ENCODE measurements around the gene TCF25.
"Not testable (repeated sequence)": the region's sequence is repeated elsewhere in the genome, so short reads cannot be mapped to it uniquely, and the experiment has no call there.

Gene TCF25

DNA sequence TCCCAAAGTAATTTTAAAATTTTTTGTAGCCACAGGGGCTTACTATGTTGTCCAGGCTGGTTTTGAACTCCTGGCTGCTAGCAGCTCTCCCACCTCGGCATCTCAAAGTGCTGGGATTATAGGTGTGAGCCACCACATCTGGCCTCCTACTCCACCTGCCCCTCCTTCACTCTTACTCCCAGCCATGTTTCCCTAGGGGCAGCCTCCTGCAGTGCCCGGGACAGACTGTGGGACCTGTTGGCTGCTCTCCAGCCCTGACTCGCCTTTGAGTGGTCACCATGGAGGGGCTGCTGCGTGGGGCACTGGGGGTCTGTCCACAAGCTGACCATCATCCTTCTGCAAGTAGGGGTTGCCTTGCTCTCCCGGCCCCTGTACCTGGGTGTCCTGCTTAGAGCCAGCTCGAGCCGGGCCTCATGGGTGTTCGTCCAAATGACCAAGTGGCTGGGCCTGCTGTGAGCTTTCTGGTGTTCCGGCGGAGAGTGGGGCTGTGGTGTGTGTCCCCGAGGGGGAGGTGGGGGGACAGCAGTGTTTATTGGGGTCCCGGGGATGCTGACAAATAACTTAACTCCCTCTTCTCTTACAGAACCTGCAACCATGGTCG is 28.6 kb upstream of the TCF25 start:
- no peak for DNase-seq (ENCODE audit: low read depth)

DNA sequence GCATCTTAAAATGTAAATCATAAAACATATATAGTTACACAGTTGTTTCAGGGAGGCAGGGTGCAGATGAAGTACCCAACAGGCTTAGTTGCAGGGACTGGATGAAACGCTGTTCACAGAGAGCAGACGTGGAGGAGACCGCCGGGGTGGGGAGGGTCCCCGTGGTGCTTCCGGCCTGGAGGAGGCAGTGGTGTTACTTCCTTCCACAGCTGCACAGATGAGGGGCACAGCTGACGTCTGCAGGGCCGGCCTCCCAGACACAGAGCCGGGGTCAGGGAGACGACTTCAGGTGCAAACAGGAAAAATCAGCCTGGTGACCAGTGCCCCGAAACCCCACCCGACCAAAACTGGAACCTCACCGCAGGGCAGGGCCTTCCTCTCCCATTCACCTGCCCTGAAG is 28.0 kb upstream of the TCF25 start:
- DNase-seq (ENCODE audit: low read depth) = no peak

DNA sequence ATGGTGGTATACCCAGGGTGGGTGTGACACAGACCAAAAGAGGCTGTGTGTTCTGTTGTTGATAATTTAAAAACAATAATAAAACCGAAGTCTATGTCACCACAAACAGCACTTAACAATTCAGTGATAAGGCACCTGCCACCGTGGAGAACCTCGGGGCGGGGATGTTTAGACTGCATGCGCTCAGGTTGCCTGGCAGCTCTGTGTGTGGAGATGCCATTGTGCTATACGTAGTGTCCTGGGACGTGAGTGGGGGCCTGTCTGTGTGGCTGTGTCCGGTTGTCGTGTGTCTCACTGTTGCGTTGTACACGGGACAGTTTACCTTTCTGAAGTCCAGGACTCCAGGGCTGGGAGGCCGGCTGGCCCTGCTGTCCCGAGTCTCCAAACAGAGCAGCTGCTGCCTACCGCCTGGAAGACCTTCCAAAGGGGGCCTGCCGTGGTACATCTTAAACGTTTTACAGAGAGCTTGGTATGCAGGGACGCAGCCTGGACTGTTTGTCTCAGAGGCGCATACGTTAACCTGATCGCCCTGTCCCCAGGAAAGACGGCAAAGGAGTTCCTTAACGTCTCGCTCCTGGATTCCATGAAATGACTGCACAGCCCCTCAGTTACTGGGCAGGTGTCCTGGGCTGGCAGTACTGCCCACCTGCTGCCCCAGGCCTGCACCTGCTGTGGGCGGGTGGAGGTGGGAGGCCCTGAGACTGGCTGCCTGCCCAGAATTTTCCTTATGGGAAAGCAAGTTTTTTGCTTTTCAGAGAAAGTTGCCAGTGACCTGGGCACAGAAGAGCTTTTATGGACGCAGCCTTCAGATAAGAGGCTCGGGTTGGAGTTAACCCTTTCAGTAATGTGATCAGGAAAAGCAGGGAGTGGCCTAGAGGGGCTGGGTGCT is 26.1 kb upstream of the TCF25 start:
- no peak for DNase-seq (ENCODE audit: low read depth)

DNA sequence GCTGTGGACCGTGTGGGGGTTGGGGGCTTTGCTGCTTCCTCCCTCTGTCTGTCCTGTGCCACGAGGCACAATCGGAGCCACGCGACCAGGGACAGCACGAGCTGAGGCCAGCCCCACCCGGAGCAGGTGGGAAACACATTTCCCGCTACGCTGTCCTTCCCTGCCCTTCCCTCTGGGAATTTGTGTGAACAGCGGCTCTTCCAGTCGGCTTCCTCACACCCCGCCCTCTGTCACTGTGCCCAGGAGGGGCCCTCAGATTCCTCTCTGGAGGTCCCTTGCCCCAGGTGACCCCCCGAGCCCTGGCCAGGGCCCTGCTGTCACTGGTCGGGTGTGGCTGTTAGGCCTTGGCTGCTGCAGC is 25.5 kb upstream of the TCF25 start:
- DNase-seq (ENCODE audit: low read depth) = no peak

DNA sequence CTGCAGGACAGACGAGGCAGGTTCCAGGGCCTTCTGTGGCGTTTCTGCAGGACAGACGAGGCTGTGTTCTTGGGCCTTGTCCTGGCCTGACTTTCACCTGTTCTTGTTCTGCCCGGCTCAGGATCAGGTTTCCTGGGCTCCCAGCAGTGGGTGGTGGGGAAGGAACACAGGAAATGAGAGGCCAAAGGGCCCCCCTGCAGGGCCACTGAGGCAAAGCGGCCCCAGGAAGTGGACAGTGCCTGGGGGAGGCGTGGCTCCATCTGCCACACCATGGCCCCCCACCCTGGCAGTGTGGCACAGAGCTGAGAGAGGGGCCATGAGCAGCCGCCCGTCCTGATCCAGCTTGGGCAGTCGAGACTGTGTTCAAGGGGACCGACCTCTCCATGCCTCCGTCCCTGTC is 24.4 kb upstream of the TCF25 start:
- no peak for DNase-seq (ENCODE audit: low read depth)

DNA sequence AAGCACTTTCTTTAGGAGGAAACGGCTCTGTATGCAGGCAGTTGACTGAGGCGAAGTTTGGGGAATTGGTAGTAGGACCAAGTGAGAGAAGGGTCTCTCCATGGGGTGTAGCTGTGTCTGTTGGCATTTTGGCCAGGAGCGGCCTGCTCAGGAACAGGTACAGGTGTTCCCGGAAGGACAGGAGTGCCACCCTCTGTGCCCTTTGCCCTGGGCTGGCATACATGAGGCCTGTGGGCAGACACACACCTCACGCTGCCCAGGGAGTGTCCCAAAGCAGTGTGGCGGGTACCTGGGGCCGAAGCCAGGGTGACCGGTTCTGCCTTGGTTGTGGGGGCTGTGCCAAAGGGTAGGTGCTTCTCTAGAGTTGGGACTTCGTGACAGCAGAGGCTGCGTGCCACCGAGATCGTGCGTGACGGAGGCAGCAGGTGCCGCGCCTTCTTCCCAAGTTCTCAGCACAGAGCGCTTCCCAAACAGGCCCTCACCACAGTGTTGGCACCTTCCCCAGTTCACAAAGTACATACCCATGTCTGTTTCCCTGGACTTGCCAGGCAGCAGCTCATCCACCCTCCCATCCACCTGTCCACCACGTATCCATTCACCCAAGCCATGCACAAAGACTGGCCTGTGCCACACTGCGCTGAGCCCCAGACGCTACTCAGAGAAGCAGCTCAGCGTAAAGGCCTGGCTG is 19.9 kb upstream of the TCF25 start:
- no peak for DNase-seq (ENCODE audit: low read depth)

DNA sequence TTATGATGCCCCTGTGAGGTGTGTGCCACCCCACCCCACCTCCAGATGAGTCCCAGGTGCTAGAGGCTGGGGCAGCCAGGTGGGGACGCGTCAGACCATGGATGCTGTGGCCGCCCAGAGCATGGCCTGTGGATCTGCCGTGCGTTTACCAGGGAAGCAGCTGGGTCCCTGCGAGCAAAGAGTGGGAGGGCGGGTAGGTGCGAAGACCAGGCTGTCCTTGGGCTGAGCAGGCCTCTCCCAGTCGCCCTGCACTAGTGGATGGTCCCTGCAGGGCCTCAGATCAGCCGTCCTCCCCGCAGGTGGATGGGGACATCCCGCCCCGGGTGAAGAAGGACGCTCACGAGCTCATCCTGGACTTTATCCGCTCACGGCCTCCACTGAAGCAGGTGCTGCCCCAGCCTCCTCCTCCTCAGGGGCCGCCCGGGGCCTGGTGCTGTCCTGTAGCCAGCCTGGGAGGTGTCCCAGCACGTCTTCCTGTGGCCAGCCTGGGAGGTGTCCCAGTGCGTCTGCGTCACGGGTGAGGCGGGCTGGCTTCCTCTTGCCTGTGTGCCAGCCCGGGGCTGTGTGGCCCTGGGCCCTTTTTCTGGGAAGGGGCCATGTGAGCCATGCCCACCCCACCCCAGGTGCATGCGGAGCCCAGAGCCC is 18.0 kb upstream of the TCF25 start:
- DNase-seq (ENCODE audit: low read depth) = no peak

DNA sequence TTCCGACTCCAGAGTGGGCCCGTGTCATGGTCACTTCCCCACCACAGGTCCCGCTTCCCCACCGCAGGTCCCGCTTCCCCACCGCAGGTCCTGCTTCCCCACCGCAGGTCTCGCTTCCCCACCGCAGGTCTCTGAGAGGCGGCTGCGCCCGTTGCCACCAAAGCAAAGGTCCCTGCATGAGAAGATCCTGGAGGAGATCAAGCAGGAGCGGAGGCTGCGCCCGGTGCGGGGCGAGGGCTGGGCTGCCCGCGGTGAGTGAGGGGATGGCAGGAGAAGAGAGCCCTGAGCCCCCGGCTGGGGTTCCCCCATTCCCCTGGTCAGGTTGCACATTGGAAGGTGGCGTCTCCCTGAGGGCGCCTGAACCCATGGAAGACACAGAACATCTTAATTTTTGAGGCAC is 17.4 kb upstream of the TCF25 start:
- DNase-seq (ENCODE audit: low read depth) = no peak

DNA sequence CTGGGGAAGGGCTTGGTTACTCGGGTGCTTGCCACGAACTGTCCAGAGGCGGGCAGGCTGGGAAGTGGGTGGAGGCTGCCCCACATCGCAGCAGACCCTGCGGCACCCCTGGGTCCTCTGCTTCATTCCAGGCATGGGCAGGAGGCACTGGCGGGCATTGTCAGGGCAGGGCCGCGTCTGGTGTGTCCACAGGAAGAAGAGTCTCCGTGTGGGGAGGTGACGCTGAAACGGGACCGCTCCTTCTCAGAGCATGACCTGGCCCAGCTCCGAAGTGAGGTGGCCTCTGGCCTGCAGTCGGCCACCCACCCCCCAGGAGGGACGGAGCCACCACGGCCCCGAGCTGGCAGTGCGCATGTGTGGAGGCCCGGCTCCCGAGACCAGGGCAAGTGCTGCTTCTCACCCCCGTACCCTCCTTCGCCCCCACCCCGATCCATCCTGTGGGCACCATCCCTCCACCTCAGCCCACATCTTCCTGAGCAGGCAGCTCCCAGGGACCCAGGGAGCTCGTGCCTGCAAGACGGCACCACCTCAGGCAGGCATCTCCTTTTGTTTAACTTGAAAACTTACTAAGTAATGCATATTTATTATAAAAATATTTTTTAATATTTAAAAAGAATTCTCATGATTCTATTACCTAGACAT is 14.3 kb upstream of the TCF25 start:
- no peak for DNase-seq (ENCODE audit: low read depth)

DNA sequence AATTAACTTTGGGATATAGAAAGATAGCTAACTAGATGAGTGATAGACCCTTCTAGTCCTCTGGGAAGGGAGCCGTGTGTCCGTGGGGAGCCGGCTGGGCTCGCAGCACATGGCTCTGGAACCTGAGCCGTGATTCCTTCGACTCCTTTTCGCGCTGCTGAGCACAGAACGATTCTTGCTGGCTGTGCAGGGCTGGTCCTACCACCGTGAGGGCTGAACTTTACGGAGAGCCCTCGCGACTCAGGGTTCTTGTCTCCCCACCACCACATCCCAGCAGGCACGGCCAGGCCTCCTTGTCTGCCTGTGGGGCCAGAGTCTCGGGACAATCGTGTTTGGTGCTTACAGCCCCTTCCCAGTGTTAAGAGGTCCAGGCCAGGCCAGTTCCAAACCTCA is 13.8 kb upstream of the TCF25 start:
- DNase-seq (ENCODE audit: low read depth) = no peak

DNA sequence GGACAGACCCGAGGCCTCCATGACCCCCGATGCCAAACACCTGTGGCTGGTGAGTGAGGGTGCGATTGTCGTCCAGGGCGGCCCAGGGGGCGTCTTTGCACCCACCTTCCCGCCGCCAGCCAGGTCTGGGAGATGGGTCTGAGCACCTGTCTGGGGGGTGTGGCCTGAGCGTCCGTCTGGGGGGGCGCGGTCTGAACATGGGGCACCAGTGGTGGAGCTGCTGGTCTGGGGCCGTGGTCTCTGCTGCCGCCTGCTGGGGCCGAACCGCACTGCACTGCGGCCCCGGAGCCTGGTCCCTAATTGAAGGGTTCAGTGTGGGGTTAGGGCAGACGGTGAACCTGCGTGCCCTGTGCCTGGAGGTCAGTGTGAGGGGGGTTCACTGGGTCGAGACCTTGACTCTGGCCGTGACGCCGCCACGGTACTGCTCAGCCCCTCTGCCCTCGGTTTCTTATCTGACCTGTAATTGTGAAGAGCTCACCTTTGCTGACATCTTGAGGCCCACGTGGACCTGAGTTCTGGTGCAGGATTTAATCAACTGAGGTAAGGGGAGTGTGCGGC is 12.6 kb upstream of the TCF25 start:
- peak; percentile 77 for DNase-seq (ENCODE audit: low read depth)

DNA sequence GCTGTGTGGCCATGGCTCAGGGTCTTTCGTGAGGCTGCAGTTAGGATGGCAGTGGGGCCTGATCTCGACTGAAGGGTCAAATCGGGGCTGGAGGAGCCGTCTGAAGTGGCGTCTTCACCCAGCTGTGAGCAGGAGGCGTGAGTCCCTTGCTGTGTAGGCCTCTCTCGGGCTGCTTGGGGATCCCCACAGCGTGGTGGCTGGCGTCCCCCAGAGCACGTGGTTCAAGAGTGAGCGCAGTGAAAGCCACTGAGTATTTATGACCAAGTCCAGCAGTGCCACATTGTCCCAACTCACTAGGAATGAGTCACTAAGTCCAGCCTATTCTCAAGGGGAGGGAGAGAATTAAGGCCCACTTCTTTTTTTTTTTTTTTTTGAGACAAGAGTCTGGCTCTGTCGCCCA is 11.7 kb upstream of the TCF25 start:
- DNase-seq (ENCODE audit: low read depth) = no peak

DNA sequence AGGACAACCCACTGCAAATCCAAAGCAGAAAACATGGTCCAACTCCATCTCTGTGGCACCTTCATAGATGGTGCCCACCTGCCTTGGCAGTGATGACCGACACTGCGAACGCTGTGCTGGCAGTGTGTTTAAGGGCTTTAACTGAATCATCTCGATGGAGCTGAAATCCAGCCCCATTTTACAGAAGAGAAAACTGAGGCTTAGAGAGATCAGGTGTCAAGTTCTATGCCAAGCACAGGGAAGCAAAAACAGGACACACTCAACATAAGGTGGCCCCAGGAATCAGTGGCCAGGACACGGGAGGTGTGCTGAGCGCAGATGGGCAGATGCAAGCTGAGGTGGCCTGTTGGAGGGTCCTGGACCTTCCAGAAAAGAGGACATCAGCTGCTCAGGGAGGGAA is 10.7 kb upstream of the TCF25 start:
- DNase-seq (ENCODE audit: low read depth) = no peak

DNA sequence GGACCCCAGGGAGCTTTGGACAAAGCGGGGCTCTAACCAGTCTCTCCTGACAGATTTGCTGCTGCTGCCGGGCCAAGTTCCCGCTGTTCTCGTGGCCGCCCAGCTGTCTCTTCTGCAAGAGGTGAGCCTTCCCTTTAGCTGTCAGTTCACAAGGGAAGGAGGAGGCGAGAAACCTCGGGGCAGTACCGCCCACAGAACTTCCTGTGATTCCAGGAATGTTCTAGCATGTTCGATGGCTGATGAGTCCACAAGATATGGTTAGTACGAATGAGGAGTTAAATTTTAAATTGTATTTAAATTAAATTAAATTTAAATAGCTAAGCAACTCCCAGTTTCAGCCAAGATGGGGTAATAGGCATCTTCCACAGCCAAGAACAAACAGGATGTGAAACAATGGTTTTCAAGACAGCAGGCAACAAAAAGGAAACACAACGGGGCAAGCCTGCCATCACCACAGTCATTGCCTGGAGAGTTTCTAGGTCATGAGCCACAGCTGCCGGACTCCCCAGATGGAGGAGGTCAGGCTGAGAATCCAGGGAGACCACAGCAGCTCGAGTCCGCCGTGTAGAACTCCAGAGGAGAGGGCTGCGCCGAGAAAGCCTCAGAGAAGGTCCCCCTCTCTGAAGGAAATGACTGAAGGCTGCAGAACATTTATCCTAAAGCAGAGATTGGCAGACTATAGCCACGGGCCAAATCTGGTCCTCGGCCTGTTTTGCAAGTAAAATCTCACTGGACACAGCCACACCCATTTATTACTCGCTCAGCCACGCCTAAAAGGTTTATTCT is 9.5 kb upstream of the TCF25 start:
- DNase-seq (ENCODE audit: low read depth) = no peak

DNA sequence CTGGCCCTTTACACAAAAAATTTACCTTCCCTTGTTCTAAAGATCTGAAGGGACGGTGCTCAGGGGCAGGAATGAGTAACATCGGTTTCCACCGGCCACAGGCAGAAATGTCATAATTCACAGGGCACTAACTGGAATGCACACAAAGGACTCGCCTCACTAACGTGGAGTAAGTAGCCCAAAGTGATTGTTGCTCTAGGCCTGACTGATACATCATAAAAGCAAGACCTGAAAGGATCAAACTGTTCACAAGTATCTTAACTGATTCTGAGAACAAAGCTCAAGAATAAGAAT is 8.9 kb upstream of the TCF25 start:
- no peak for DNase-seq (ENCODE audit: low read depth)

DNA sequence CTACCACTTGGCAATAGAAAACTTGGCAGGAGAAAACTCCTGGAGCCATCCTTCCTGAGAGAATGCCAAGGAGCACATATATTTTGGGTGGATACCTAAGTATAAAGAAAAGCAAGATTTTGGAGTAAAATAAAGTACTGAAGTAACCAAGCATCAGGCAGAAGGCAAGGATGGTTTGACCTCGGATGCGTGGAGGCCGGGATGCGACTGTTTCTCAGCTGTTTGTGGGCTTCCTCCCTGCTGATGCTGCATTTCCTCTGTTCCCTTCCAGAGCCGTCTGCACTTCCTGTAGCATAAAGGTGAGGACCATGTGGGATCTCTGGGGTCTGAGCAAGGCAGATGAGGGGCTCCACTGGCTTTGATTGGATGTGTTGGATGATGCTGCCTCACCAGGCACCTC is 5.5 kb upstream of the TCF25 start:
- no peak for DNase-seq (ENCODE audit: low read depth)

DNA sequence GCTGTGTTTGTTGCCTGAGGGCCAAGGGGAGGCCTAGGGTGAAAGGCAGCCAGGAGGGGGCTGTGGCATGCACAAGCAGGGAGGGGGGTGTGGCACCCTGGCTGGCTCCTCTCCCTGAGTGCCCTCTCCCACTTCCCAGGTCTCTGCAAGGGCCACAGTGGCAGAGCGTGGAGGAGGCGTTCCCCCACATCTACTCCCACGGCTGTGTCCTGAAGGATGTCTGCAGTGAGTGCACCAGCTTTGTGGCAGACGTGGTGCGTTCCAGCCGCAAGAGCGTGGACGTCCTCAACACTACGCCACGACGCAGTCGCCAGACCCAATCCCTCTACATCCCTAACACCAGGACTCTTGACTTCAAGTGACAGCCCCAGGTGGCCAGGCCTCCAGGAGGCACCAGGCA is 3.5 kb upstream of the TCF25 start:
- DNase-seq (ENCODE audit: low read depth) = no peak

DNA sequence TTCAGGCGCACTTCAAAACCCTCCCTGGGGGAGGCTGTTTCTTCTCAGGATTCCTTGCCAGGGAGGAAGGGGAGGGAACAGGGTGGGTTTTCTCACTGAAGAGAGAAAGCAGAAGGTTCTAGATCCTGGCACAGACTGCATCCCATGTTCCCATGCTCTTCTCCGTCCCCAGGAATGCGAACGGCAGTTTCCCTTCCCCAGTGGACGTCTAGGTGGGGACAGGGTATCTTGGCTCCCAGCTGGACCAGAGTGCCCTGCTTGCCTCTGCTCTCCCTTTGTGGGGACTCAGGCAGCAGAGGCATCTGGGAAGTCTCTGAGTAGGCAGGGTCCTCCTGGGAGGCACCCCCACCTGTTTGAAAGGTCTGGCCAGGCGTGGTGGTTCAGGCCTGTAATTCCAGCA is 3.0 kb upstream of the TCF25 start:
- DNase-seq (ENCODE audit: low read depth) = no peak

DNA sequence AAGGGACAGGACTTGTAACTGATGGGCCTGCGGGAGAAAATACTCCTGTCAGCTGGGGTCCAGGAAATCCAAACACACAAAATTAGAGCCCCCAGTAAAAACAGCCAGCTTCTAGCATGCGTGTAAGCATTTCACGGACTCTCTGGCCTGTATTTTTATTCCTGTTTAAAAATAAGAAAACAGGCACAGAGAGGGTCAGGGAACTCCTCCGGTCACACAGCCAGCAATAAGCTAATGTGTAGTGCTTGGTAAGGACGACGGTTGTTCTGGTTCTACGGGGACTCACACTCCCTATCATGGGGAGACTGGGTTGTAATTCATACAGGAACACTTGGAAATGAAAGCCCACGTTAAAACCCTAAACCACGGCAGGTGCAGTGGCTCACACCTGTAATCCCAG is 1.5 kb upstream of the TCF25 start:
- no peak for DNase-seq (ENCODE audit: low read depth)

DNA sequence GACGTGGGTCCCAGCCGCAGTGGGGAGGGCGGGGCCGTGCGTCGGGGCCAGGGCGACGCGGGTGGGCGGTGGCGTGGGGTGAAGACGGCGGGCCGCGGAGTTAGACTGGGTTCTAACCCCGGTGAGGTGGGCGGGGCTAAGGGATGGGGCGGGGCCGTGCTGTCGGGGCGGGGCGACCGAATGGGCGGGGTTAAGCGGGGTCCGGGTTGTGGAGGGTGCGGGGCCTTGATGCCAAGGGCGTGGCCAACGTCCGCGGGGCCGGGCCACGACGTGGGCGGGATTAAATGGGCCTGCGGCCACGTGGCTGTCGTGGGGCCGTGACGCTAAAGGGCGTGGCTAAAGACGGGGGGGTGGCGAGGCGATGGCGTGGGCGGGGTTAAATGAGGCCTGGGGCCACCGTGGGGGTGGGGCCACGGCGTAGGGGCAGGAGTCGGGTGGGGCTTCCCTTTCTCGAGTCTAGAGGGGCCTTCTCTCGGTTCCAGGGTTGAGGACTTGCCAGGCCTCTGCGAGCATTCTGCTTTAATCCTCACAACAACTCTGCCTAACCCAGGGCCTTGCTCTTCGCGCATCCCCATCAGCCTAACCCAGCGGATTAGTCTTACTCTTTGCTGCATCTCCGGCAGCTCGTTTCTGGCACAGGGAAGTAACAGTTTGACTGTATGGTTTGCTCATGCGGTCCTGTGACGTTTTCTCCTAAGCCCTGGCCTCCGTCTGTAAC is 739 bp downstream of the TCF25 start:
- DNase-seq (ENCODE audit: low read depth) = peak; percentile 97

DNA sequence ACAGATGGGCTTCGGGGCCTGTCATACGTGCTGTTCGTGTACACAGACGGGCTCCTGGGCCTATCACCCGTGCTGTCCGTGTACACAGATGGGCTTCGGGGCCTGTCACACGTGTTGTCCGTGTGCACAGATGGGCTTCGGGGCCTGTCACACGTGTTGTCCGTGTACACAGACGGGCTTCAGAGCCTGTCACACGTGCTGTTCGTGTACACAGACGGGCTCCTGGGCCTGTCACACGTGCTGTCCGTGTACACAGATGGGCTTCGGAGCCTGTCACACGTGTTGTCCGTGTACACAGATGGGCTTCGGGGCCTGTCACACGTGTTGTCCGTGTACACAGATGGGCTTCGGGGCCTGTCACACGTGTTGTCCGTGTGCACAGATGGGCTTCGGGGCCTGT is 5.7 kb downstream of the TCF25 start:
- DNase-seq (ENCODE audit: low read depth) = not testable (repeated sequence)
